ENCODE measurements around the gene ZFYVE16. TPM values are rescaled to one million over a fixed set of nuclear protein-coding genes. Genes with fewer than 3 reads are reported as not detected.

Gene ZFYVE16
- total RNA-seq (2022; extraction: Qiagen RNA extraction), result 10.3 to 15.4 TPM (median 13.3 TPM) in 5 replicates

GRCh38 chr5:80407735-80408483 is at the start of gene ZFYVE16:
ZFYVE16 (plus strand) TSS chr5:80408064; CDS start chr5:80434148, 26,084 bp downstream.

GRCh38 chr5:80487829-80488721 is 80.2 kb downstream of the ZFYVE16 start, which contains the start of gene FAM151B:
FAM151B (plus strand) TSS chr5:80488100; CDS start chr5:80488124, 24 bp downstream.

Other genes starting within 250 kb of the ZFYVE16 start
- 4.6 to 7.2 TPM (median 5.5 TPM) in 5 replicates for gene SERINC5, start 152.0 kb upstream of the ZFYVE16 start, total RNA-seq (2022; extraction: Qiagen RNA extraction)
- gene SPZ1, start 88.1 kb upstream of the ZFYVE16 start, total RNA-seq (2022; extraction: Qiagen RNA extraction), result not detected in 5 replicates
- 1.0 to 1.7 TPM (median 1.7 TPM) in 5 replicates for gene FAM151B, start 80.0 kb downstream of the ZFYVE16 start, total RNA-seq (2022; extraction: Qiagen RNA extraction)
- 0.03 to 0.15 TPM (median 0.06 TPM) in 5 replicates for gene ANKRD34B, start 162.2 kb downstream of the ZFYVE16 start, total RNA-seq (2022; extraction: Qiagen RNA extraction)
- 5.8 to 8.3 TPM (median 6.9 TPM) in 5 replicates for gene MSH3, start 246.6 kb downstream of the ZFYVE16 start, total RNA-seq (2022; extraction: Qiagen RNA extraction)
- gene DHFR, start 246.9 kb downstream of the ZFYVE16 start, total RNA-seq (2022; extraction: Qiagen RNA extraction), result 43.2 to 69.0 TPM (median 45.9 TPM) in 5 replicates

All from A549 treated with AZD2906 at 1 μM for 4 hours (cell line).